Astrocyte of the spinal cord (primary cell): ENCODE results near the gene DSCAML1.
A peak's percentile ranks its signal among the peaks of the same experiment; 100 is the strongest.

Experiments used
- DNase-seq: peaks from one replicate; pipeline ENCODE4 v3.0.0; 2011; ENCODE audit warnings: low read depth, low spot score
- H3K4me3 ChIP-seq: 2 replicates; pipeline ENCODE4 v1.5.1; 2011; ENCODE audit warnings: low read depth, mild to moderate bottlenecking, low read length, moderate library complexity
- CTCF ChIP-seq: IDR thresholded peaks from 2 replicates; pipeline ENCODE4 v1.5.1; 2012; ENCODE audit warnings: low read depth, mild to moderate bottlenecking, low read length, inconsistent platforms
- in situ Hi-C: cut with HindIII; loops from 2 replicates; pipeline ENCODE4 v1.10.0; 2017; ENCODE audit warnings: low sequenced_read_pairs

Gene DSCAML1

GRCh38 chr11:117426297-117426685 lies 370.7 kb downstream of the DSCAML1 start:
- no peak overlapping the region for H3K4me3 ChIP-seq
- peak; percentile 99 for TF ChIP-seq CTCF
- in situ Hi-C loops = no loop called here
- DNase-seq = peak; percentile 37

- in situ Hi-C loops = no loop called here
- DNase-seq = no peak
- H3K4me3 ChIP-seq = no peak overlapping the region
- no peak for TF ChIP-seq CTCF
Observed at GRCh38 chr11:117425679-117426296, 371.2 kb downstream of the DSCAML1 start.

GRCh38 chr11:117424781-117425180 lies 372.2 kb downstream of the DSCAML1 start:
- in situ Hi-C loops = no loop called here
- DNase-seq = no peak
- no peak for TF ChIP-seq CTCF
- H3K4me3 ChIP-seq = no peak overlapping the region

GRCh38 chr11:117423046-117423575 lies 373.9 kb downstream of the DSCAML1 start:
- no peak for TF ChIP-seq CTCF
- no peak for DNase-seq
- in situ Hi-C loops = no loop called here
- no peak overlapping the region for H3K4me3 ChIP-seq

- in situ Hi-C loops = no loop called here
- no peak for TF ChIP-seq CTCF
- no peak overlapping the region for H3K4me3 ChIP-seq
- DNase-seq = no peak
Observed at GRCh38 chr11:117421476-117421875, 375.5 kb downstream of the DSCAML1 start.

- in situ Hi-C loops = no loop called here
- no peak for DNase-seq
- TF ChIP-seq CTCF = no peak
- H3K4me3 ChIP-seq = no peak overlapping the region
Observed at GRCh38 chr11:117421041-117421440, 376.0 kb downstream of the DSCAML1 start.
